Neuronal stem cell (in vitro differentiated cells): ENCODE data around the gene OPRM1.

Experiments
- DNase-seq: peaks from one replicate; pipeline ENCODE4 v3.0.0-alpha.2; 2013; ENCODE audit warnings: low spot score
- H2AFZ ChIP-seq: one replicate; pipeline ENCODE4 v1.6.1; 2013; ENCODE audit warnings: mild to moderate bottlenecking, low read length, inconsistent platforms
- H2AK5ac ChIP-seq: 2 replicates; pipeline ENCODE4 v1.6.1; 2013; ENCODE audit warnings: low read depth, mild to moderate bottlenecking, inconsistent platforms, low read length, moderate library complexity, mixed read lengths
- H2BK120ac ChIP-seq: 2 replicates; pipeline ENCODE4 v1.6.1; 2013; ENCODE audit warnings: low read depth, mild to moderate bottlenecking, inconsistent platforms, low read length, moderate library complexity, mixed read lengths
- H2BK12ac ChIP-seq: one replicate; pipeline ENCODE4 v1.6.1; 2013; ENCODE audit warnings: low read length, inconsistent platforms
- H2BK15ac ChIP-seq: 2 replicates; pipeline ENCODE4 v1.6.1; 2013; ENCODE audit warnings: mild to moderate bottlenecking, low read length, inconsistent platforms, mixed read lengths
- H2BK5ac ChIP-seq: one replicate; pipeline ENCODE4 v1.6.1; 2013; ENCODE audit warnings: inconsistent platforms, mild to moderate bottlenecking, low read length, moderate library complexity
- H3K14ac ChIP-seq: one replicate; pipeline ENCODE4 v1.6.1; 2013; ENCODE audit warnings: low read length, inconsistent platforms
- H3K18ac ChIP-seq: 2 replicates; pipeline ENCODE4 v1.6.1; 2013; ENCODE audit warnings: low read length, inconsistent platforms
- H3K23ac ChIP-seq: 2 replicates; pipeline ENCODE4 v1.6.1; 2013; ENCODE audit warnings: low read depth, mild to moderate bottlenecking, mixed read lengths, low read length, inconsistent platforms; ENCODE audit not compliant: poor library complexity
- H3K27ac ChIP-seq: replicated peaks from 3 replicates; pipeline ENCODE4 v1.5.1; 2013; ENCODE audit warnings: low read length, inconsistent platforms
- H3K27me3 ChIP-seq, 3 experiments: 2 replicates each; pipeline ENCODE4 v1.6.1; 2013; ENCODE audit warnings: low read length in 3 of 3, mild to moderate bottlenecking in 2 of 3, inconsistent platforms in 1 of 3, low read depth in 1 of 3, mixed read lengths in 1 of 3, moderate library complexity in 1 of 3; ENCODE audit not compliant: control insufficient read depth in 3 of 3, insufficient read depth in 3 of 3
- H3K36me3 ChIP-seq, 2 donors: replicated peaks in 1 of 2; 2 replicates each; pipeline ENCODE4 v1.6.1; 2013; ENCODE audit warnings: low read length in 2 of 2; ENCODE audit not compliant: control insufficient read depth in 2 of 2, insufficient read depth in 2 of 2
- H3K4ac ChIP-seq: 2 replicates; pipeline ENCODE4 v1.6.1; 2013; ENCODE audit warnings: inconsistent platforms, mild to moderate bottlenecking, low read length, moderate library complexity
- H3K4me1 ChIP-seq, 2 donors: 1 replicate in 1 of 2; 2 replicates in 1 of 2; pipeline ENCODE4 v1.6.1; 2013; ENCODE audit warnings: low read length in 2 of 2, low read depth in 1 of 2; ENCODE audit not compliant: control insufficient read depth in 2 of 2, insufficient read depth in 1 of 2
- H3K4me2 ChIP-seq: one replicate; pipeline ENCODE4 v1.6.1; 2013; ENCODE audit warnings: mild to moderate bottlenecking, low read length, inconsistent platforms; ENCODE audit not compliant: insufficient read depth, poor library complexity, severe bottlenecking
- H3K4me3 ChIP-seq, 2 donors: 2 replicates each; pipeline ENCODE4 v1.5.1; 2013; ENCODE audit warnings: low read length in 2 of 2, mild to moderate bottlenecking in 2 of 2, inconsistent platforms in 1 of 2, moderate library complexity in 1 of 2
- H3K79me1 ChIP-seq: one replicate; pipeline ENCODE4 v1.6.1; 2013; ENCODE audit warnings: low read depth, mild to moderate bottlenecking, inconsistent platforms, low read length, moderate library complexity
- H3K9ac ChIP-seq: one replicate; pipeline ENCODE4 v1.6.1; 2013; ENCODE audit warnings: mild to moderate bottlenecking, low read depth, low read length, inconsistent platforms; ENCODE audit not compliant: poor library complexity
- H3K9me3 ChIP-seq, 2 donors: replicated peaks in 1 of 2; 2 replicates each; pipeline versions ENCODE3 to v1.6.1; 2013; ENCODE audit warnings: low read length in 2 of 2, mild to moderate bottlenecking in 2 of 2, inconsistent platforms in 1 of 2, low read depth in 1 of 2, mixed read lengths in 1 of 2, moderate library complexity in 1 of 2; ENCODE audit not compliant: control insufficient read depth in 2 of 2, insufficient read depth in 1 of 2
- H4K8ac ChIP-seq: one replicate; pipeline ENCODE4 v1.6.1; 2013; ENCODE audit warnings: low read depth, mild to moderate bottlenecking, inconsistent platforms, low read length, moderate library complexity
- H4K91ac ChIP-seq: one replicate; pipeline ENCODE4 v1.6.1; 2013; ENCODE audit warnings: low read length, low read depth, mild to moderate bottlenecking, inconsistent platforms; ENCODE audit not compliant: poor library complexity
- WGBS, 2 donors: extraction: QIAGEN DNeasy Blood & Tissue Kit; methylation state at CpG; one replicate each; pipeline ENCODE4 v1.1.7; 2013; ENCODE audit warnings: missing lambda C conversion rate in 2 of 2, mixed read lengths in 1 of 2; ENCODE audit not compliant: insufficient read length in 2 of 2, insufficient replicate concordance in 1 of 2; ENCODE audit errors: extremely low coverage in 2 of 2; 5-methylcytosine and 5-hydroxymethylcytosine counted together

Gene OPRM1

DNA sequence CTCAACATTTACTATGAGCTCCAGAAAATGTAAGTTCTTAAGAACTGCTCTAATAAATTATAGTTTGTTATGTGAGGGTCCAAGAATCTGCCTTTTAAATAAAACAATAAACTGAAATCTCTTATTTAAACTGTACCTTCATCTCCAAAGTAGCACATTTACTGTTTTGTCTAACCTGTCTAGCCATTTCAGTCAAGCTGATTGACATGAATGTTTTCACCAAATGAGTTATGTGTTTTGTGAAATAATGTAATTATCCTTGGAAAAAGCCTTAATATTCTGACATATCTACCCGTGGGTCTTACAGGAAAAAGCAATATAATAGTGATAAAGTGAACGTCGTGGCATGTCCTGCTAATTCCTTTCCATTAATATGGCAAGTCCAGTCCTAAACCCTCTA, 57.8 kb downstream of the OPRM1 start:
- Histone ChIP-seq H3K9ac (no peak overlapping the region), H2BK120ac (no peak overlapping the region), H3K4me3 (no peak overlapping the region), H3K27ac (no peak overlapping the region), H2BK5ac (no peak overlapping the region), H3K79me1 (no peaks in the 10 kb centered on the region), H3K23ac (no peak overlapping the region), H3K27me3 (no peaks in the 10 kb centered on the region), H3K4me1 (no peaks in the 10 kb centered on the region), H4K8ac (no peak overlapping the region), H2BK12ac (no peak overlapping the region), H4K91ac (no peak overlapping the region), H3K18ac (no peak overlapping the region), H3K36me3 (no peaks in the 10 kb centered on the region), H3K4ac (no peak overlapping the region), H2BK15ac (no peak overlapping the region), H2AFZ (no peak overlapping the region), H2AK5ac (no peak overlapping the region), H3K9me3 (no peaks in the 10 kb centered on the region), H3K4me2 (no peak overlapping the region), H3K14ac (no peak overlapping the region)
- no CpG with 5 or more reads among the region's 3 CpGs for WGBS, 2 donors
- no peak for DNase-seq

DNA sequence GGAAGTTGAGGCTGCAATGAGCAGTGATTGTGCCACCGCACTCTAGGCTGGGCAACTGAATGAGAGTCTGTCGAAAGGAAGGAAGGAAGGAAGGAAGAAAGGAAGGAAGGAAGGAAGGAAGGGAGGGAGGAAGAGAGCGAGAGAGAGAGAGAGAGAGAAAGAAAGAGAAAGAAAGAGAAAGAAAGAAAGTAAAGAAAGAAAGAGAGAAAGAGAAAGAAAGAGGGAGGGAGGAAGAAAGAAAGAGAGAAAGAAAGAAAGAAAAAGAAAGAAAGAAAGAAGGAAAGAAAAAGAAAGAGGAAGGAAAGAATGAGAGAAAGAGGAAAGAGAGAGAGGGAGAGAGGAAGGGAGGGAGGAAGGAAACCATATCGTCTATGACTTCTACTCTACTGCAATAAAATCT, 60.2 kb downstream of the OPRM1 start:
- Histone ChIP-seq H2BK120ac (no peak overlapping the region), H3K4me3 (no peak overlapping the region), H4K91ac (no peak overlapping the region), H3K4me2 (no peak overlapping the region), H3K4ac (no peak overlapping the region), H3K27me3 (no peaks in the 10 kb centered on the region), H3K23ac (no peak overlapping the region), H2BK12ac (no peak overlapping the region), H3K14ac (no peak overlapping the region), H3K18ac (no peak overlapping the region), H3K9me3 (no peaks in the 10 kb centered on the region), H4K8ac (no peak overlapping the region), H3K9ac (no peak overlapping the region), H2BK5ac (no peak overlapping the region), H3K4me1 (no peaks in the 10 kb centered on the region), H2BK15ac (no peak overlapping the region), H3K36me3 (no peaks in the 10 kb centered on the region), H3K27ac (no peak overlapping the region), H2AK5ac (no peak overlapping the region), H3K79me1 (no peaks in the 10 kb centered on the region), H2AFZ (no peak overlapping the region)
- no CpG with 5 or more reads among the region's 4 CpGs for WGBS, 2 donors
- no peak for DNase-seq

GRCh38 chr6:154106251-154106650, 67.2 kb downstream of the OPRM1 start:
- H2AFZ ChIP-seq = no peak overlapping the region
- H2BK5ac ChIP-seq = no peak overlapping the region
- no peaks in the 10 kb centered on the region for H3K79me1 ChIP-seq
- no peak overlapping the region for H3K18ac ChIP-seq
- H3K23ac ChIP-seq = no peak overlapping the region
- H3K9me3 ChIP-seq = no peaks in the 10 kb centered on the region
- no peak overlapping the region for H3K9ac ChIP-seq
- H3K27me3 ChIP-seq = no peaks in the 10 kb centered on the region
- H4K8ac ChIP-seq = no peak overlapping the region
- no peak overlapping the region for H2AK5ac ChIP-seq
- H2BK12ac ChIP-seq = no peak overlapping the region
- H3K4me1 ChIP-seq = no peaks in the 10 kb centered on the region
- H2BK120ac ChIP-seq = no peak overlapping the region
- no CpG with 5 or more reads among the region's 2 CpGs for WGBS, 2 donors
- no peak for DNase-seq
- H3K4me2 ChIP-seq = no peak overlapping the region
- H3K4me3 ChIP-seq = no peak overlapping the region
- no peak overlapping the region for H3K14ac ChIP-seq
- no peak overlapping the region for H4K91ac ChIP-seq
- H3K27ac ChIP-seq = no peak overlapping the region
- no peaks in the 10 kb centered on the region for H3K36me3 ChIP-seq
- H3K4ac ChIP-seq = no peak overlapping the region
- H2BK15ac ChIP-seq = no peak overlapping the region

- no peak overlapping the region for H3K23ac ChIP-seq
- H3K4me2 ChIP-seq = no peak overlapping the region
- no peak overlapping the region for H3K9ac ChIP-seq
- no peak overlapping the region for H4K91ac ChIP-seq
- H2AK5ac ChIP-seq = no peak overlapping the region
- H2AFZ ChIP-seq = no peak overlapping the region
- no CpG with 5 or more reads among the region's 1 CpG for WGBS, 2 donors
- no peaks in the 10 kb centered on the region for H3K9me3 ChIP-seq
- H3K4me1 ChIP-seq = no peaks in the 10 kb centered on the region
- no peak overlapping the region for H3K4me3 ChIP-seq
- no peak overlapping the region for H3K27ac ChIP-seq
- H2BK120ac ChIP-seq = no peak overlapping the region
- H2BK5ac ChIP-seq = no peak overlapping the region
- H4K8ac ChIP-seq = no peak overlapping the region
- no peaks in the 10 kb centered on the region for H3K79me1 ChIP-seq
- no peaks in the 10 kb centered on the region for H3K27me3 ChIP-seq
- no peak overlapping the region for H3K14ac ChIP-seq
- H3K18ac ChIP-seq = no peak overlapping the region
- no peak overlapping the region for H2BK15ac ChIP-seq
- DNase-seq = no peak
- no peak overlapping the region for H3K4ac ChIP-seq
- H2BK12ac ChIP-seq = no peak overlapping the region
- H3K36me3 ChIP-seq = no peaks in the 10 kb centered on the region
These were observed 72.0 kb downstream of the OPRM1 start for GRCh38 chr6:154111025-154111424.
